Endodermal cell (in vitro differentiated cells): ENCODE results near the gene ADM. TPM values are rescaled to one million over a fixed set of nuclear protein-coding genes. Genes with fewer than 3 reads are reported as not detected.

Experiments
- DNase-seq: peaks from one replicate; pipeline ENCODE4 v3.0.0-alpha.2; 2017
- H3K27ac ChIP-seq: 2 replicates; pipeline ENCODE4 v1.5.1; 2013; ENCODE audit warnings: mild to moderate bottlenecking, low read depth, low read length, moderate library complexity
- H3K27me3 ChIP-seq: 2 replicates; pipeline ENCODE4 v1.6.1; 2013; ENCODE audit warnings: mild to moderate bottlenecking, low read length, moderate library complexity; ENCODE audit not compliant: insufficient read depth, control insufficient read depth, poor library complexity, severe bottlenecking
- H3K36me3 ChIP-seq: 2 replicates; pipeline ENCODE4 v1.7.0; 2013; ENCODE audit warnings: mild to moderate bottlenecking, low read length, moderate library complexity; ENCODE audit not compliant: control insufficient read depth, insufficient read depth
- H3K4me1 ChIP-seq: one replicate; pipeline ENCODE4 v1.7.0; 2013; ENCODE audit warnings: low read length; ENCODE audit not compliant: control insufficient read depth, insufficient read depth
- H3K4me3 ChIP-seq: 2 replicates; pipeline ENCODE4 v1.5.1; 2013; ENCODE audit warnings: mild to moderate bottlenecking, low read length, moderate library complexity
- H3K9ac ChIP-seq: 2 replicates; pipeline ENCODE4 v1.6.1; 2013; ENCODE audit warnings: mild to moderate bottlenecking, low read length, moderate library complexity; ENCODE audit not compliant: poor library complexity, severe bottlenecking; ENCODE audit errors: extremely low read depth
- H3K9me3 ChIP-seq: 2 replicates; pipeline ENCODE4 v1.6.1; 2013; ENCODE audit warnings: mild to moderate bottlenecking, low read length, moderate library complexity; ENCODE audit not compliant: control insufficient read depth
- H3K27ac Mint-ChIP-seq: 2 replicates; pipeline ENCODE4 v1.8.0; 2020; ENCODE audit warnings: mixed read lengths
- H3K27me3 Mint-ChIP-seq: 2 replicates; pipeline ENCODE4 v1.8.0; 2021; ENCODE audit warnings: mild to moderate bottlenecking, mixed read lengths; ENCODE audit not compliant: insufficient read depth
- H3K36me3 Mint-ChIP-seq: 2 replicates; pipeline ENCODE4 v1.8.0; 2020; ENCODE audit warnings: low read depth, mixed read lengths
- H3K4me1 Mint-ChIP-seq: 2 replicates; pipeline ENCODE4 v1.8.0; 2020; ENCODE audit warnings: mixed read lengths
- H3K4me3 Mint-ChIP-seq: 2 replicates; pipeline ENCODE4 v1.8.0; 2020; ENCODE audit warnings: mild to moderate bottlenecking, moderate library complexity, mixed read lengths
- H3K9me3 Mint-ChIP-seq: 2 replicates; pipeline ENCODE4 v1.8.0; 2020; ENCODE audit warnings: mild to moderate bottlenecking, mixed read lengths
- CTCF ChIP-seq: fragments of 200-600 bp; sonication (generic); conservative IDR thresholded peaks from 2 replicates; pipeline ENCODE4 v1.5.0; 2021; ENCODE audit warnings: antibody characterized with exemption, mild to moderate bottlenecking
- WGBS, 2 experiments: methylation state at CpG; one replicate each; pipeline versions ENCODE4 v1.1.5 to v1.1.7; 2013; ENCODE audit warnings: missing lambda C conversion rate in 2 of 2, mixed read lengths in 1 of 2; ENCODE audit not compliant: insufficient coverage in 1 of 2, insufficient read length in 1 of 2; 5-methylcytosine and 5-hydroxymethylcytosine counted together
- total RNA-seq, 2 donors: library from RNA; stranded (reverse); fragmentation: NEBNext Ultra II Directional in 1 of 2; extraction: Animal tissue kit (Norgen Biotek cat#: 25700) in 1 of 2; gene quantifications; 2 replicates in 1 of 2; 3 replicates in 1 of 2; pipeline ENCODE4 v1.2.1, GENCODE V29; 2021

The ADM gene
- total RNA-seq, 2 donors from 2014 or later: 20.6 to 35.5 TPM

GRCh38 chr11:10348650-10349280 lies 43.9 kb downstream of the ADM start:
- Histone ChIP-seq H3K27me3 (no peaks in the 10 kb centered on the region), H3K4me3 (no peak overlapping the region), H3K27ac (no peak overlapping the region), H3K9ac (no peak overlapping the region), H3K9me3 (no peaks in the 10 kb centered on the region), H3K36me3 (no peaks in the 10 kb centered on the region), H3K4me1 (peaks cover 15% of the 10 kb centered on the region)
- Mint-ChIP-seq H3K27me3 (no peaks in the 10 kb centered on the region), H3K9me3 (no peaks in the 10 kb centered on the region), H3K4me3 (no peak overlapping the region), H3K27ac (no peak overlapping the region), H3K4me1 (peaks cover 35% of the 10 kb centered on the region), H3K36me3 (no peaks in the 10 kb centered on the region)
- TF ChIP-seq CTCF: no peak
- WGBS, 2 experiments: 80 to 94% methylated on average over 4 of the region's 4 CpGs
- DNase-seq: no peak

- no peak overlapping the region for H3K27ac Mint-ChIP-seq
Measured at GRCh38 chr11:10349281-10349665, 44.4 kb downstream of the ADM start.

GRCh38 chr11:10349806-10350205 lies 44.9 kb downstream of the ADM start:
- H3K27me3 Mint-ChIP-seq: no peaks in the 10 kb centered on the region
- H3K27me3 ChIP-seq: no peaks in the 10 kb centered on the region
- no peaks in the 10 kb centered on the region for H3K9me3 Mint-ChIP-seq
- no peak overlapping the region for H3K27ac ChIP-seq
- H3K4me1 ChIP-seq: peaks cover 17% of the 10 kb centered on the region
- no peak overlapping the region for H3K9ac ChIP-seq
- TF ChIP-seq CTCF: no peak
- H3K9me3 ChIP-seq: no peaks in the 10 kb centered on the region
- peak overlapping the region; percentile 29 for H3K27ac Mint-ChIP-seq
- WGBS, 2 experiments: 100% methylated on average over 1 of the region's 1 CpG; no CpG with 5 or more reads in 1 of the 2 experiments
- no peak overlapping the region for H3K4me3 ChIP-seq
- no peaks in the 10 kb centered on the region for H3K36me3 ChIP-seq
- no peak overlapping the region for H3K4me3 Mint-ChIP-seq
- H3K4me1 Mint-ChIP-seq: peaks cover 38% of the 10 kb centered on the region
- DNase-seq: no peak
- no peaks in the 10 kb centered on the region for H3K36me3 Mint-ChIP-seq

More at GRCh38 chr11:10349281-10349665, 44.4 kb downstream of the ADM start:
- H3K27me3 Mint-ChIP-seq: no peaks in the 10 kb centered on the region
- H3K27me3 ChIP-seq: no peaks in the 10 kb centered on the region
- H3K4me1 ChIP-seq: peaks cover 17% of the 10 kb centered on the region
- H3K27ac ChIP-seq: no peak overlapping the region
- H3K9me3 ChIP-seq: no peaks in the 10 kb centered on the region
- no peak for TF ChIP-seq CTCF
- DNase-seq: no peak
- H3K9ac ChIP-seq: no peak overlapping the region
- H3K4me1 Mint-ChIP-seq: peaks cover 36% of the 10 kb centered on the region
- no peaks in the 10 kb centered on the region for H3K9me3 Mint-ChIP-seq
- H3K4me3 ChIP-seq: no peak overlapping the region
- no peaks in the 10 kb centered on the region for H3K36me3 Mint-ChIP-seq
- no peaks in the 10 kb centered on the region for H3K36me3 ChIP-seq
- H3K4me3 Mint-ChIP-seq: no peak overlapping the region
